Chondrocyte (in vitro differentiated cells): Measurements from ENCODE around the gene SLCO3A1. TPM values are rescaled to one million over a fixed set of nuclear protein-coding genes. Genes with fewer than 3 reads are reported as not detected.

Experiments
- DNase-seq: peaks from one replicate; pipeline ENCODE4 v3.0.0; 2021; ENCODE audit warnings: mixed read lengths, low spot score
- H3K27ac Mint-ChIP-seq: one replicate; pipeline ENCODE4 v1.8.0; 2021; ENCODE audit warnings: mild to moderate bottlenecking, moderate library complexity, mixed read lengths; ENCODE audit not compliant: unreplicated experiment
- H3K27me3 Mint-ChIP-seq: 2 replicates; pipeline ENCODE4 v1.8.0; 2021; ENCODE audit warnings: low read depth, mixed read lengths
- H3K36me3 Mint-ChIP-seq: 2 replicates; pipeline ENCODE4 v1.8.0; 2021; ENCODE audit warnings: low read depth, mixed read lengths
- H3K4me1 Mint-ChIP-seq: 2 replicates; pipeline ENCODE4 v1.8.0; 2021; ENCODE audit warnings: low read depth, mild to moderate bottlenecking, mixed read lengths
- H3K4me3 Mint-ChIP-seq: one replicate; pipeline ENCODE4 v1.8.0; 2021; ENCODE audit warnings: mild to moderate bottlenecking, moderate library complexity, mixed read lengths; ENCODE audit not compliant: unreplicated experiment
- H3K9me3 Mint-ChIP-seq: 2 replicates; pipeline ENCODE4 v1.8.0; 2021; ENCODE audit warnings: low read depth, mixed read lengths
- total RNA-seq: library from RNA; stranded (reverse); gene quantifications from 3 replicates; pipeline ENCODE4 v1.2.1, GENCODE V29; 2021
- TF ChIP-seq, protein P1 (sequence below): fragments of 200-600 bp; sonication (generic); IDR thresholded peaks from 2 replicates; pipeline ENCODE4 v1.5.0; 2021; ENCODE audit warnings: antibody characterized with exemption, mild to moderate bottlenecking, moderate library complexity

The SLCO3A1 gene
- total RNA-seq, 1 donor from 2014 or later = 3.7 TPM

DNA sequence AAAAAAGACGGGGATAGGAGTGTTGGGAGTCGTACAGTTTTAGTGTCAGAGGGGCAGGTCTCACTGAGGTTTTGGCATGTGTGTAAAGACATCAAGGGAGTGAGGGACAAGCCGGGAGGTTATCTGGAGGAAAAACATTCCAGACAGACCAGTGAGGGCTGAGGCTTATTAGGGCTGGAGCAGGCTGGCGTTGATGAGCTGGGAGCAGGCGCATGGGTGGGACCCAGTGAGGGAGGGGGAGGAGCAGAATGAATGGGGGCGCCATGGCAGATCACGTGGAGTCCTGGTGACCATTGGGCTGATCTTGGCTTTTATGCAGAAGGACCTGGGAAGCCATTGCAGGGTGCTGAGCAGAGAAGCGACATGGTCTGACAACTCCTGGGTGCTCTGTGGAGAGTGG, 180.2 kb downstream of the SLCO3A1 start:
- Mint-ChIP-seq H3K4me3 (no peak overlapping the region), H3K9me3 (peaks cover 3% of the 10 kb centered on the region), H3K27ac (no peak overlapping the region), H3K4me1 (peaks cover 8% of the 10 kb centered on the region), H3K27me3 (peaks cover 13% of the 10 kb centered on the region), H3K36me3 (no peaks in the 10 kb centered on the region)
- DNase-seq = no peak
- TF ChIP-seq, protein P1, sequence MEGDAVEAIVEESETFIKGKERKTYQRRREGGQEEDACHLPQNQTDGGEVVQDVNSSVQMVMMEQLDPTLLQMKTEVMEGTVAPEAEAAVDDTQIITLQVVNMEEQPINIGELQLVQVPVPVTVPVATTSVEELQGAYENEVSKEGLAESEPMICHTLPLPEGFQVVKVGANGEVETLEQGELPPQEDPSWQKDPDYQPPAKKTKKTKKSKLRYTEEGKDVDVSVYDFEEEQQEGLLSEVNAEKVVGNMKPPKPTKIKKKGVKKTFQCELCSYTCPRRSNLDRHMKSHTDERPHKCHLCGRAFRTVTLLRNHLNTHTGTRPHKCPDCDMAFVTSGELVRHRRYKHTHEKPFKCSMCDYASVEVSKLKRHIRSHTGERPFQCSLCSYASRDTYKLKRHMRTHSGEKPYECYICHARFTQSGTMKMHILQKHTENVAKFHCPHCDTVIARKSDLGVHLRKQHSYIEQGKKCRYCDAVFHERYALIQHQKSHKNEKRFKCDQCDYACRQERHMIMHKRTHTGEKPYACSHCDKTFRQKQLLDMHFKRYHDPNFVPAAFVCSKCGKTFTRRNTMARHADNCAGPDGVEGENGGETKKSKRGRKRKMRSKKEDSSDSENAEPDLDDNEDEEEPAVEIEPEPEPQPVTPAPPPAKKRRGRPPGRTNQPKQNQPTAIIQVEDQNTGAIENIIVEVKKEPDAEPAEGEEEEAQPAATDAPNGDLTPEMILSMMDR = no peak

DNA sequence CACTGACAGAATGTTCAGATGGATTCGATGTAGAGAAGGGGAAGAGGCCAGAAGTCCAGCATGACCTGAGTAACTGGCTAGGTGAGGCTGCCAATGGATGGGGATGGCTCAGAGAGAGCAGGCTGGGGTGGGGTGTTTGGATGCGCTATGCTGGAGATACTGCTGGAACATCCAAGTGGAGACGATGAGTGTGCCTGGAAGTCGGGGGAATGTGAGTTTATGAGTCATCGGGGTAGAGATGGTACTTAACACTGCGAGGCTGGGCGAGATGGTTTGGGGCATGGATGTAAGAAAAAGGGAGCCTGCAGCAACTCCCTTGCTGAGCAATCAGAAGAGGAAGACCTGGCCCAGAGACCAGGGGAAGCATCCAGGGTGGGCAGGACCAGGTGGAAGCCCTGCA, 180.7 kb downstream of the SLCO3A1 start:
- TF ChIP-seq, protein P1 = no peak
- no peak overlapping the region for H3K27ac Mint-ChIP-seq
- no peaks in the 10 kb centered on the region for H3K36me3 Mint-ChIP-seq
- peaks cover 5% of the 10 kb centered on the region for H3K4me1 Mint-ChIP-seq
- peaks cover 8% of the 10 kb centered on the region for H3K9me3 Mint-ChIP-seq
- no peak overlapping the region for H3K4me3 Mint-ChIP-seq
- DNase-seq = no peak
- peaks cover 13% of the 10 kb centered on the region for H3K27me3 Mint-ChIP-seq

DNA sequence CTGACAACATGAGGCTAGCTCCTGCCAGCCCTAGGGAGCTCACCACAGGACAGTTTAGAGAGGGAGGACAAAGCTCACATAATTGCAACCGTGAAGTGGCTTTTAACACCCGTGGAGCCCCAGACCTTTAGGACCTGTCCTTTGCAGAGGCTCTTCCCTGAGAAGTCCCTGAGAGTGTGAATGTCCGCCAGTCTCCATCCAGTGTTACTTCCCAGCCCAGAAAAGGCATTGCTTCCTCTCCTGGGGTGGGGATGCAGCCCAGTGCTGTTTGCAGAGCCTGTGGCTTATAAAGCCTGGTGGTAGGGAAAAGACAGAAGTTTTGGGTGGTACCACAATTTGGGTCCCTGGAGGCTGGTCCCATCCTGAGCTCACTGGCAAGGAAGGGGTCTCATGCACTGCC, 182.0 kb downstream of the SLCO3A1 start:
- peaks cover 12% of the 10 kb centered on the region for H3K27me3 Mint-ChIP-seq
- H3K4me1 Mint-ChIP-seq = peaks cover 4% of the 10 kb centered on the region
- TF ChIP-seq, protein P1 = no peak

DNA sequence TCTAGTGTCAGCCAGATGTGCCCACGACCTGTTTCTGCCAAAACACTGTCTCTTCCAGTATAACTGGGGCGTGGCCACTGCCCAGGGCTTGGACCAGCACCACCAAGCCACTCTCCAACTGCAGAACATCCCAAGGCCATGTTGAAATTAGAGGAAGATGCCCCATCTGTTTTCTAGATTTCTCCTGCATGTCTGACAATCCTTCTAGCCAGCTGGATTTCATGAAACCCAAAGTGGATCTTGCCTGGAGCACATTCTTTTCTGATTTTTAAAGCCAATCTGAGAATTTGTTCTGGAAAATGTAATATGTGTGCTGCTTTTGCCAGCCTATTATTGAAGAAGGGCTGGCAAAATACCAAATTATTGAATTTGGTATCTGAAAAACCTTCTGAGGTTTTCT, 182.5 kb downstream of the SLCO3A1 start:
- Mint-ChIP-seq H3K4me3 (no peak overlapping the region), H3K36me3 (no peaks in the 10 kb centered on the region), H3K27ac (no peak overlapping the region), H3K9me3 (peaks cover 13% of the 10 kb centered on the region), H3K4me1 (peaks cover 4% of the 10 kb centered on the region), H3K27me3 (peaks cover 11% of the 10 kb centered on the region)
- TF ChIP-seq, protein P1 = no peak
- no peak for DNase-seq

More for the DNA sequence above, 182.0 kb downstream of the SLCO3A1 start:
- Mint-ChIP-seq H3K4me3 (no peak overlapping the region), H3K9me3 (peaks cover 13% of the 10 kb centered on the region), H3K36me3 (no peaks in the 10 kb centered on the region), H3K27ac (no peak overlapping the region)
- DNase-seq = no peak

DNA sequence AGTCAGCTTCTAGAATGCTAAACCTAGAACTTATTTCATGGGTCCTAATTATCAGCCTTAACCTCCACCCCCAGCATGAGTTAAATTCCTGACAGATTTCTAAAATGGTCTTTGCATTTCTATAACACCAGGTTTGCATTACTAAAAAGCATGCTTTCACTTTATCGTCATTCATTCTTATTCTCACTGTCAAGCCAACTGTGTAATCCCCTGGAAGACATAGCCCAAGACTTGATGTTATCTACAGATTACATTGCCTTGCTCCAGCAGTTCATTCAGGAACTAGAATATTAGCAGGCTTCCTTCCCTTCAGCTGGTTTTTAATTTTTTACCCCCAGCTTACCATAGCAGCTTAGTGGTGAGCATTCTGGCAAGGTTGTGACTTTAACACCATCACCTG, 184.0 kb downstream of the SLCO3A1 start:
- Mint-ChIP-seq H3K36me3 (no peaks in the 10 kb centered on the region), H3K4me3 (no peak overlapping the region), H3K27ac (no peak overlapping the region), H3K4me1 (peaks cover 4% of the 10 kb centered on the region), H3K27me3 (peaks cover 6% of the 10 kb centered on the region), H3K9me3 (peaks cover 13% of the 10 kb centered on the region)
- DNase-seq = no peak
- TF ChIP-seq, protein P1 = no peak
